ENCODE measurements around the gene MLYCD.

- no peak for TF ChIP-seq GATA3 (IDR thresholded peaks at IDR 0.05; ENCODE audit: low read depth, low read length)
- no peak for TF ChIP-seq GATA2 (IDR thresholded peaks at IDR 0.05; ENCODE audit: low read depth, low read length)
Observed at GRCh38 chr16:83890359-83890758, 8.6 kb upstream of the MLYCD start.
